ENCODE results near the gene TSPAN17.

TSPAN17 gene

GRCh38 chr5:176661676-176662075, 14.4 kb downstream of the TSPAN17 start:
- no peak for DNase-seq

GRCh38 chr5:176662371-176663333, 15.4 kb downstream of the TSPAN17 start:
- no peak for DNase-seq

GRCh38 chr5:176663566-176663965, 16.3 kb downstream of the TSPAN17 start:
- DNase-seq: no peak

- DNase-seq: no peak
Observed at GRCh38 chr5:176664479-176664878, 17.2 kb downstream of the TSPAN17 start.

GRCh38 chr5:176664886-176665285, 17.6 kb downstream of the TSPAN17 start:
- no peak for DNase-seq

GRCh38 chr5:176665517-176665916, 18.2 kb downstream of the TSPAN17 start:
- no peak for DNase-seq

- no peak for DNase-seq
Observed at GRCh38 chr5:176667637-176668036, 20.4 kb downstream of the TSPAN17 start.

- DNase-seq: no peak
Observed at GRCh38 chr5:176670449-176670848, 23.2 kb downstream of the TSPAN17 start.

- DNase-seq: no peak
Observed at GRCh38 chr5:176671399-176671798, 24.1 kb downstream of the TSPAN17 start.

GRCh38 chr5:176671890-176672747, 24.8 kb downstream of the TSPAN17 start:
- DNase-seq: no peak

GRCh38 chr5:176673651-176674583, 26.6 kb downstream of the TSPAN17 start:
- no peak for DNase-seq

GRCh38 chr5:176674799-176675198, 27.5 kb downstream of the TSPAN17 start:
- DNase-seq: no peak

- DNase-seq: no peak
Observed at GRCh38 chr5:176675676-176676360, 28.5 kb downstream of the TSPAN17 start.

GRCh38 chr5:176676361-176676824, 29.1 kb downstream of the TSPAN17 start:
- no peak for DNase-seq

GRCh38 chr5:176677209-176677939, 30.1 kb downstream of the TSPAN17 start:
- no peak for DNase-seq

GRCh38 chr5:176678584-176678983, 31.3 kb downstream of the TSPAN17 start:
- DNase-seq: no peak

- DNase-seq: no peak
Observed at GRCh38 chr5:176679365-176680225, 32.3 kb downstream of the TSPAN17 start.

GRCh38 chr5:176680226-176680563, 32.9 kb downstream of the TSPAN17 start:
- no peak for DNase-seq

- no peak for DNase-seq
Observed at GRCh38 chr5:176682016-176682531, 34.8 kb downstream of the TSPAN17 start.

GRCh38 chr5:176685010-176685409, 37.7 kb downstream of the TSPAN17 start:
- no peak for DNase-seq
